Stomach (tissue), 9 donors: ENCODE data around the gene GNG7. TPM values are rescaled to one million over a fixed set of nuclear protein-coding genes. Genes with fewer than 3 reads are reported as not detected.
A peak's percentile ranks its signal among the peaks of the same experiment; 100 is the strongest.

Source experiments
- DNase-seq, 2 donors: peaks; one replicate each; pipeline versions ENCODE4 v3.0.0 to v3.0.0-alpha.2; 2013 to 2019
- H3K27ac ChIP-seq, 5 donors: fragments of 200-600 bp in 4 of 5; sonication (generic) in 4 of 5; one replicate each; pipeline ENCODE4 v1.5.1; 2013 to 2019; ENCODE audit warnings: mild to moderate bottlenecking in 1 of 5, moderate library complexity in 1 of 5
- H3K27me3 ChIP-seq, 3 donors: fragments of 200-600 bp; sonication (generic); one replicate each; pipeline ENCODE4 v1.5.1; 2017 to 2019; ENCODE audit warnings: mixed run types in 1 of 3
- H3K36me3 ChIP-seq, 4 donors: fragments of 200-600 bp; sonication (generic); 1 replicate in 3 of 4; 2 replicates in 1 of 4; pipeline ENCODE4 v1.5.1; 2016 to 2019
- H3K4me1 ChIP-seq, 4 donors: fragments of 200-600 bp; sonication (generic); one replicate each; pipeline ENCODE4 v1.5.1; 2016 to 2019
- H3K4me3 ChIP-seq, 4 donors: fragments of 200-600 bp; sonication (generic) in 3 of 4; one replicate each; pipeline ENCODE4 v1.5.1; 2016 to 2019; ENCODE audit warnings: mild to moderate bottlenecking in 1 of 4
- H3K9me3 ChIP-seq, 4 donors: fragments of 200-600 bp; sonication (generic); one replicate each; pipeline ENCODE4 v1.5.1; 2016 to 2019
- CTCF ChIP-seq, 7 experiments: fragments of 450-650 bp in 4 of 7; fragments of 200-600 bp in 3 of 7; sonication (generic) in 3 of 7; IDR thresholded peaks; one replicate each; pipeline ENCODE4 v1.5.1; 2016 to 2019; ENCODE audit warnings: antibody characterized with exemption in 7 of 7, control low read depth in 2 of 7, mild to moderate bottlenecking in 1 of 7
- EP300 ChIP-seq: sonication (generic); formaldehyde crosslinking; IDR thresholded peaks from one replicate; pipeline ENCODE4 v1.6.1; 2017; ENCODE audit warnings: antibody characterized with exemption
- POLR2A ChIP-seq, 4 donors: fragments of 450-650 bp; IDR thresholded peaks; one replicate each; pipeline ENCODE4 v1.6.1; 2016; ENCODE audit warnings: antibody characterized with exemption in 4 of 4, control low read depth in 2 of 4, mild to moderate bottlenecking in 1 of 4, moderate library complexity in 1 of 4
- POLR2AphosphoS5 ChIP-seq, 3 donors: sonication (generic); formaldehyde crosslinking; IDR thresholded peaks; one replicate each; pipeline ENCODE4 v1.6.1; 2016; ENCODE audit warnings: antibody characterized with exemption in 3 of 3
- WGBS, 5 donors: extraction: QIAGEN DNeasy Blood & Tissue Kit in 3 of 5; methylation state at CpG; one replicate each; pipeline versions ENCODE4 v1.1.5 to v1.1.7; 2013 to 2018; 5-methylcytosine and 5-hydroxymethylcytosine counted together
- intact Hi-C: fragments of 100-400 bp; cut with DNase I; formaldehyde crosslinking; loops from one replicate; pipeline ENCODE4 v1.15.1; 2023; ENCODE audit warnings: low total_unique reads
- polyA plus RNA-seq, 3 donors: library from polyadenylated mRNA; stranded (reverse); fragments of 200-250 nt; gene quantifications; one replicate each; pipeline ENCODE4 v1.2.3, GENCODE V29; 2013
- total RNA-seq, 5 donors: library from RNA; depleted of rRNA; stranded (reverse); fragments of >200 nt; gene quantifications; one replicate each; pipeline versions ENCODE4 v1.1.0 to v1.2.3, GENCODE V29; 2014 to 2016
- donor health status: healthy with polysubstance abuse.
- donor health status: Bipolar disorder and iron deficiency.
- donor health status: healthy.

GNG7 gene
- total and polyA plus RNA-seq, 8 donors: 0.58 to 15.1 (median 4.3) TPM

- Histone ChIP-seq H3K4me1 (peaks cover 31 to 46% (median 44%) of the 10 kb centered on the region in 4 donors), H3K9me3 (peaks cover 0 to 9% (median 6%) of the 10 kb centered on the region in 4 donors), H3K36me3 (no peaks in the 10 kb centered on the region), H3K4me3 (peak overlapping the region; percentile 33 to 46 (median 43)), H3K27me3 (no peaks in the 10 kb centered on the region), H3K27ac (peak overlapping the region; percentile 85 to 88 (median 86))
- peak; percentile 95 to 96 for DNase-seq
- intact Hi-C loops: no loop called here
- 0 to 3% (median 1%) methylated on average over 8 to 47 of the region's 47 CpGs for WGBS, 5 donors
- TF ChIP-seq POLR2AphosphoS5 (IDR thresholded peaks at IDR 0.05): peak; percentile 51 to 90 (median 79)
- TF ChIP-seq POLR2A (IDR thresholded peaks at IDR 0.05): no peak
- TF ChIP-seq EP300: peak; percentile 74
- peak in 5 of 7 experiments; percentile 80 to 95 (median 92) for TF ChIP-seq CTCF (IDR thresholded peaks at IDR 0.05)
Observed at GRCh38 chr19:2578901-2579677, 123.4 kb downstream of the GNG7 start.

DNA sequence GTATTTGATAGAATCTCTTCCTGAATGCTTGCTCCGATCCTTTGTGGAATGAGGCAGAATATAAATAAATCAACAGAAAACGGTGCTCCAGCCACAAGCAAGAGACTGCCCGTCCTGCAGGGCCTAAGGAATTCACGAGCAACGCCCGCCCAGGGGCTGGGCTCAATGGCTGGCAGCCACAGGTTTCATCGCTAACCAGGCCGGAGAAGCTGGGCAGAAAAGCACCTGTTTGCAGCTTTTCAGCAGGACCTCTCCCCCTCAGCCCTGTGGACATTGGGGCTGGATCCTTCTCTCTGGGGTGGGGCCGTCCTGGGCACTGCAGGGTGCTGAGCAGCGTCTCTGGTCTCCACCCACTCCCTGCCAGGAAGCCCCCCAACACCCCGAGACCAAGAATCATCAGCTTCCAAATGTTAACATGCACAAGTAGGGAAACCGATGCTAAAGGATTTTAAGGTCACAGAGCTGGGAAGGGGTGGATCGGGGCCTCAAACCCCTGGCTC is 124.1 kb downstream of the GNG7 start:
- intact Hi-C loops: no loop called here
- TF ChIP-seq POLR2AphosphoS5 (IDR thresholded peaks at IDR 0.05) (no peak), EP300 (no peak), CTCF (IDR thresholded peaks at IDR 0.05) (no peak), POLR2A (IDR thresholded peaks at IDR 0.05) (no peak)
- Histone ChIP-seq H3K4me3 (peak overlapping the region; percentile 33 to 46 (median 43)), H3K36me3 (no peaks in the 10 kb centered on the region), H3K27ac (peak overlapping the region; percentile 85 to 88 (median 86)), H3K4me1 (peaks cover 31 to 46% (median 44%) of the 10 kb centered on the region in 4 donors), H3K9me3 (peaks cover 0 to 8% (median 6%) of the 10 kb centered on the region in 4 donors), H3K27me3 (no peaks in the 10 kb centered on the region)
- peak; percentile 55 to 65 for DNase-seq
- 14 to 22% (median 14%) methylated on average over 8 to 13 of the region's 13 CpGs for WGBS, 5 donors

- no peak for DNase-seq
- Histone ChIP-seq H3K27me3 (no peaks in the 10 kb centered on the region), H3K36me3 (no peaks in the 10 kb centered on the region), H3K27ac (peak overlapping the region in 4 of 5 donors; percentile 86 to 88 (median 87)), H3K4me1 (peaks cover 31 to 46% (median 44%) of the 10 kb centered on the region in 4 donors), H3K4me3 (no peak overlapping the region), H3K9me3 (peaks cover 0 to 2% (median 1%) of the 10 kb centered on the region in 4 donors)
- TF ChIP-seq POLR2A (IDR thresholded peaks at IDR 0.05) (no peak), EP300 (no peak), POLR2AphosphoS5 (IDR thresholded peaks at IDR 0.05) (no peak)
- WGBS, 5 donors: 70 to 96% (median 82%) methylated on average over 12 to 18 of the region's 18 CpGs
- intact Hi-C loops: no loop called here
Observed at GRCh38 chr19:2577722-2578335, 124.7 kb downstream of the GNG7 start.

DNA sequence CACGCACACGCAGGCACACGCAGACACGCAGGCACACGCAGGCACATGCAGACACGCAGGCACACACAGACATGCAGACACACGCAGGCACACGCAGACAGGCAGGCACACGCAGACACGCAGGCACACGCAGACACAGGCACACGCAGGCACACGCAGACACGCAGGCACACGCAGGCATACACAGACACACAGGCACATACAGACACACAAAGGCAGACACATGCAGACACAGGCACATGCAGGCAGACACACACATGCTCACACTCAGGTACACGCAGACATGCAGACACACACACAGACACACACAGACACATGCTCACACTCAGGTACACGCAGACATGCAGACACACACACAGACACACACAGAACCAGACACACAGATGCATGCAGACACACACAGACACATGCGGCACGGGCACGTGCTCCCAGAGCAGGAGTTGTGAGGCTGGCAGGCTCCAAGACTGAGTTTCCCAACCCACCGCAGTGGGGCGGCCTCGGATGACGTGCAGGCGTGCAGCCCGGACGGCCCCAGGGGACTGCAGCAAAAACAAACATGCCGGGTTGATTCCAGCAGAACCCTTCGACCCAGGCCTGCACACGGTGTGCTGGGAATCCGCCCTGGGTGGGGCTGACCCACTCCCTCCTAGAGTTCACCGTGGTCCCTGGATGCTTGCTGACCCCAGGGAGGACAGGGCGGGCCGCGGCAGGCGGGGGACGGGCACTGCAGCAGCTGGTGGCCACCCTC is 126.6 kb downstream of the GNG7 start:
- WGBS, 5 donors: 54 to 77% (median 61%) methylated on average over 12 to 37 of the region's 37 CpGs
- Histone ChIP-seq H3K9me3 (no peaks in the 10 kb centered on the region), H3K4me3 (no peak overlapping the region), H3K4me1 (peaks cover 31 to 46% (median 44%) of the 10 kb centered on the region in 4 donors), H3K27me3 (no peaks in the 10 kb centered on the region), H3K27ac (peak overlapping the region in 4 of 5 donors; percentile 51 to 88 (median 76)), H3K36me3 (no peaks in the 10 kb centered on the region)
- peak; percentile 66 to 70 for DNase-seq
- TF ChIP-seq EP300: peak; percentile 86
- TF ChIP-seq POLR2AphosphoS5 (IDR thresholded peaks at IDR 0.05): peak; percentile 44 to 55 (median 48)
- TF ChIP-seq POLR2A (IDR thresholded peaks at IDR 0.05): no peak
- intact Hi-C loops: no loop called here
